Large intestine (tissue), 3 donors: ENCODE data around the gene RPH3AL. TPM values are rescaled to one million over a fixed set of nuclear protein-coding genes. Genes with fewer than 3 reads are reported as not detected.

Source experiments
- DNase-seq, 2 donors: peaks; one replicate each; pipeline versions ENCODE4 v3.0.0 to v3.0.0-alpha.2; 2013
- H3K27ac ChIP-seq: one replicate; pipeline ENCODE4 v1.5.1; 2013; ENCODE audit warnings: low read length
- H3K27me3 ChIP-seq: 2 replicates; pipeline ENCODE4 v1.6.1; 2013; ENCODE audit warnings: low read length; ENCODE audit not compliant: control insufficient read depth, insufficient read depth
- H3K36me3 ChIP-seq: 2 replicates; pipeline ENCODE4 v1.6.1; 2013; ENCODE audit warnings: low read length; ENCODE audit not compliant: control insufficient read depth, insufficient read depth
- H3K4me1 ChIP-seq: one replicate; pipeline ENCODE4 v1.6.1; 2013; ENCODE audit warnings: low read length; ENCODE audit not compliant: control insufficient read depth, insufficient read depth
- H3K4me3 ChIP-seq: one replicate; pipeline ENCODE4 v1.5.1; 2013; ENCODE audit warnings: low read length
- H3K9me3 ChIP-seq: one replicate; pipeline ENCODE4 v1.6.1; 2013; ENCODE audit warnings: mild to moderate bottlenecking, low read depth, low read length, moderate library complexity; ENCODE audit not compliant: control insufficient read depth
- WGBS: methylation state at CpG from one replicate; pipeline ENCODE4 v1.1.5; 2013; ENCODE audit warnings: low lambda C conversion rate; ENCODE audit not compliant: insufficient coverage; 5-methylcytosine and 5-hydroxymethylcytosine counted together
- polyA plus RNA-seq: library from polyadenylated mRNA; unstranded; fragments of 120-200 nt; gene quantifications from one replicate; pipeline ENCODE4 v1.2.1, GENCODE V29; 2013

RPH3AL gene
- polyA plus RNA-seq, 1 donor, result 8.2 TPM

DNA sequence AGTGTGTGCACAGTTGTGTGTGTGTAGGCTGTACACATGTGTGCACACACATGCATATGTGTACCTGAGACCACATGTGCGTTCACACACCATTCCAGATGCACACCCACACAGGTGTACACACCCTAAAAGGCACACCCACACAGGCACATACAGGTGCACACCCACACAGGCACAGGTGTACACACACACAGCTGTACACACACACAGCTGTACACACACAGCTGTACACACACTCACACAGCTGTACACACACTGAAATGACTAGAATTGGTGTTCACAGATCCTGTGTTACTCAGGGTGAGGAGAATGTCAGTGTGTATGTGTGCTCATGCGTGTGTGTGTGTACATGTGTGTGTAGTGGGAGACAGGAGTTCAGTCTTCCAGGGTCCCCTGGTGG is 155.3 kb downstream of the RPH3AL start:
- Histone ChIP-seq H3K4me1 (peaks cover 8% of the 10 kb centered on the region), H3K36me3 (no peaks in the 10 kb centered on the region), H3K27ac (no peak overlapping the region), H3K27me3 (peaks cover 17% of the 10 kb centered on the region), H3K4me3 (no peak overlapping the region), H3K9me3 (peaks cover 4% of the 10 kb centered on the region)
- no CpG with 5 or more reads among the region's 2 CpGs for WGBS
- no peak for DNase-seq

DNA sequence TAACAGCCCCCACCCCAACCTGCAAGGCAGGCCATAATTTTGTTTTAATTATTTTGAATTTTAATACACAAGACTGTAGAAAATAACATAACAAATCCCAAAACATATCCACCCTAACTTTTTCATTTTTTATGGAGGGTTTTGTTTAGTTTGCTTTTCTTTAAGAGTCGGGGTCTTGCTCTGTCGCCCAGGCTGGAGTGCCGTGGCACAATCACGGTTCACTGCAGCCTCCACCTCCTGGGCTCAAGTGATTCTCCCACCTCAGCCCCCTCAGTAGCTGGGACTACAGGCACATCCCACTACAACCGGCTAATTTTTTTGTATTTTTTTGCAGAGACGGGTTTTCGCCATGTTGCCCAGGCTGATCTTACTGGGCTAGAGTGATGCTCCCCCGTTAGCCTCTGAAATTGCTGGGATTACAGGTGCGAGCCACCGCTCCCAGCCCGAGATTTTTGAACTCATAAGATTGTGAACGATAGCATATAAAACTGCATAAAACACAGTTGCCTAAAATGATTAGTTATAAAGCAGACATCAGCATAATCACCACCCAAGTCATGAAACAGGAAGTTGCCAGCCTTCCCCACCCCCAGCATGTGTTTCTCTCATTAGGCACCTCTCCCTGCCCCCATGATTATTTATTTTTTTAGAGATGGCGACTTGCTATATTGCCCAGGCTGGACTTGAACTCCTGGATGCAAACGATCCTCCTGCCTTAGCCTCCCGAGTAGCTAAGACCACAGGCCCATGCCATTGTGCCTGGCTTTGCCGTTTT is 157.6 kb downstream of the RPH3AL start:
- Histone ChIP-seq H3K36me3 (no peaks in the 10 kb centered on the region), H3K4me3 (no peak overlapping the region), H3K4me1 (peaks cover 8% of the 10 kb centered on the region), H3K9me3 (peaks cover 4% of the 10 kb centered on the region), H3K27ac (no peak overlapping the region), H3K27me3 (peaks cover 9% of the 10 kb centered on the region)
- no CpG with 5 or more reads among the region's 16 CpGs for WGBS
- no peak for DNase-seq

DNA sequence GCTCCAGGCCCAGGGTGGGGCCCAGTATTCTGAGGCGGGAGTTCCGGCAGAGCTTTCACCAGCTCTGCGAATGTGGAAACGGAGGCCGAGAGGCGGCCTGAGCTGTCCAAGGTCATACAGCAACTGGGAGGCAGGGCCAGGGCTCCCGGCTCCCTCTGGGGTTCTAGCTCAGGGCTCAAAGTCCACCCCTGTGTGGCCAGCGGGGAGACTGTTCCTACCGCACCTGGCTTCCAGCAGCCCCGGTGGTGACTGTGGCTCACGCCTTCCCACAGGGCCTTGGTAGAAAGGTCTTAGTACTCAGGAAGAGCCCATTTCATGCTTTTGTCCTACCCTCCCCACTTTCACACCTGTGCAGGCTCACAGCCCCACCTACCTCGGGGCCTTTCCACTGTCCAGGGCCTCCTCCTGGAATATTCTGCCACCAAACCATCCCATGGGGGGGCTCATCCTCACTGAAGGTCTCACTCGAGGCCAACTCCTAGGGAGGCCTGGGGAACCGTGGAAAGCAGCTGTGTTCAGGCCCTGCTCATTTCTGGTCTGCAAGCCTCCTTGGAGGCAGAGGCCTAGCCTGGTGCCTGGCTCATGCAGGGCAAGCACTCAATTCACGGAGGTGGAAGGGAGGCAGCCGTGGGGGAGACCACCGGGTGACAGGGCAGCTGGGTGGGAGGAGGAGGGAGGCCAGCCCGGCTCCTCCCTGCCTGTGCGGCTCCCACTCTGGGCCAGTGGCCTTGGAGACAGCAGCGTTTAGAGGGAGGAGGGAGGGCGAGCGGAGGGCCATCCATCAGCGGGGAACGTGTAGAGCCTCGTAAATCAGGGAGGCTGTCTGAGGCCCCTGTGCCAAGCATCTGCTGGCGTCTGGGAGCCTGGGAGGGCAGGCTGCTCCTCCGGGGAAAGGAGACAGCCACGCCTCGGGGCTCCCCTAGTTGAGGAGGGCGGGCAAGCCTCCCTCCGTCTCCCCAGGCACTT is 158.5 kb downstream of the RPH3AL start:
- no CpG with 5 or more reads among the region's 31 CpGs for WGBS

DNA sequence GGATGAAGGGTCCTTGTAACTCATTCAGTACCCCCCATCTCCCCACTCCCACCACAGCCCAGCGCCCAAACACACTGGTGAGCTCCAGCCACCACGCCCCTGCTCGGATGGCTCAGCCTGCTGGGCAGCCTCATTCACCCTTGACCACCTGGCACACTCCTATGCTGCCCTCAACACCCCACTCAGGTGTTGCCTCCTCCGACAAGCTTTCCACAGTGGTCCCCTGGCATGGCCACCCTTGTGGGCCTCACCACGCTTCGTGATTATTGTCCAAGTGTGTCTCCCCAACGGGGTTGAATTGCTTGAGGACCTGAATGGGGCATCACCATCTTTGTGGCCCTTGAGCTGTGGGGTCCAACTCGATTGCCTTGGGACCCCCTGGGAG is 159.2 kb downstream of the RPH3AL start:
- no peak for DNase-seq
- WGBS, result 92% methylated on average over 2 of the region's 8 CpGs
- Histone ChIP-seq H3K4me3 (no peak overlapping the region), H3K9me3 (peaks cover 4% of the 10 kb centered on the region), H3K27ac (no peak overlapping the region), H3K4me1 (peaks cover 8% of the 10 kb centered on the region), H3K36me3 (no peaks in the 10 kb centered on the region), H3K27me3 (peaks cover 3% of the 10 kb centered on the region)

More for the DNA sequence above, 158.5 kb downstream of the RPH3AL start:
- H3K4me3 ChIP-seq, result no peak overlapping the region
- H3K9me3 ChIP-seq, result peaks cover 4% of the 10 kb centered on the region
- DNase-seq, result peak in 1 of 2 donors; percentile 25
- H3K27me3 ChIP-seq, result peaks cover 4% of the 10 kb centered on the region
- H3K36me3 ChIP-seq, result no peaks in the 10 kb centered on the region
- H3K27ac ChIP-seq, result no peak overlapping the region
- H3K4me1 ChIP-seq, result peaks cover 8% of the 10 kb centered on the region

DNA sequence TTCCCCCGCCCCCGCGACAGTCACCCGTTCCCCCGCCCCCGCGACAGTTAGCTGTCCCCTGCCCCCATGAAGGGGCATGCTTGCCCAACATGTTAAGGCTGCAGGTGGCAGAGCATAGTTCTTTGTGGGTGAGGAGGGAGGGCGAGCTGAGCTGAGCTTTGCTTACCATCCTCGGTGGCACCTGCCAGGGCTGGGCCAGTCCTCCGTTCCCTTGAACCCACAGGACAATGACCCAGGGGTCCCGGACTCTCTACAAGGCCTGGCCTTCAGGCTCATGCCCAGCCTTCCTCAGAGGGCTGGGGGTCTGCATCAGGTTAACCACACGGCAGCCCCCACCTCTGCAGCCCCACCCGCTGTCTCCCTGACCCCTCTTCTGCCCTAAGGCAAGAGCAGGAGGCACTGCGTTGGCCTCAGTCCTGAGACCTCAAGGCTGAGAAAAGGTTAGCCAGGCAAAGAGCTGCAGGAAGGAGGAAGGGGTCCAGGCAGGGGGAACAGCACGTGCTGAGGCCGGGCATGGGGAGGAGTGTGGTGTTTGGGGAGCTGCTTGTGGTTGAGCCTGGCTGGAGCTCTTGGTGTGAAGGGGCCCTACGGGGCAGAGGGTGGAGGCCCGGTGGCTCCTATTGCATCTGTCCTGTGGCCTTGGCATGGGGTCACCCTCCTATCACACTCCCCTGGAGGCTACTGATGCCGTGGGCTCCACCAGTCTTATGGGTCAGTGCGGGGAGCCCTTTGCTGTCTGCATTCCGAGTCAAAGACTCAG is 159.8 kb downstream of the RPH3AL start:
- Histone ChIP-seq H3K9me3 (no peaks in the 10 kb centered on the region), H3K27ac (no peak overlapping the region), H3K4me3 (no peak overlapping the region), H3K36me3 (no peaks in the 10 kb centered on the region), H3K4me1 (peaks cover 8% of the 10 kb centered on the region), H3K27me3 (peaks cover 3% of the 10 kb centered on the region)
- 60% methylated on average over 1 of the region's 21 CpGs for WGBS
- no peak for DNase-seq

DNA sequence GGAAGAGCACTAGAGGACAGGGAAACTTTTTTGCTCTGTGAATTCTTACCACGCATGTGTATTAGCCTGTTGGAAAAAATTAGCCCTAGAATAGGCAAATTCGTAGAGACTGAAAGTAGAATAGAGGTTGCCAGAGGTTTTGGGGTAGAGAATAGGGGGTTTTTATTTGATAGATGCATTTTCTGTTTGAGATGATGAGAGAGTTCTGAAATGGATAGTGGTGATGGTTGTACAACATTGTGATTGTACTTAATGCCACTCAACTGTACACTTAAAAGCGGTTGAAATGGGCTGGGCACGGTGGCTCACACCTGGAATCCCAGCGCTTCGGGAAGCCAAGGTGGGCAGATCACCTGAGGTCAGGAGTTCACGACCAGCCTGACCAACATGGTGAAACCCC is 163.2 kb downstream of the RPH3AL start:
- WGBS, result 80% methylated on average over 1 of the region's 7 CpGs
- no peaks in the 10 kb centered on the region for H3K36me3 ChIP-seq
- H3K9me3 ChIP-seq, result no peaks in the 10 kb centered on the region
- no peak for DNase-seq
- no peak overlapping the region for H3K4me3 ChIP-seq
- peaks cover 8% of the 10 kb centered on the region for H3K4me1 ChIP-seq
- H3K27ac ChIP-seq, result no peak overlapping the region
- peaks cover 27% of the 10 kb centered on the region for H3K27me3 ChIP-seq

DNA sequence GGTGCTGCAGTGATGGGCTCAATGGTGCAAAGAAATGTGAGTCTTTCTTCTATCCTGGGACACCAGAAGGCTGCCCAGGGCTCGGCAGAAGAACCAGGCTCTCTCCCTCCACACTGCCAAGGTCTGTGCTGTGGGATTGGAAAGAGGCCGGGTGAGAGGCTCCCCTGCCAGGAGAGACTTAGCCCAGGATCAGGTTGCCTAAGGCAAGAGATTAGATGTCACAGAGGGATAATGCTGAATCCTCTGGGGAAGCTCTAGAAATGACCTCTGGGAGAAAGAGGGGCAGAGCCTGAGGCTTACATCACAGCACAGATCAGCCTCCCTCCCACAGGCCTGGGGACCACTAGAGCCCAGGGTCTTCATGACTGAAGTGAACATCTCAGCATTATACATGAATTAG is 165.5 kb downstream of the RPH3AL start:
- Histone ChIP-seq H3K4me1 (no peaks in the 10 kb centered on the region), H3K27ac (no peak overlapping the region), H3K36me3 (no peaks in the 10 kb centered on the region), H3K27me3 (peaks cover 50% of the 10 kb centered on the region), H3K9me3 (no peaks in the 10 kb centered on the region), H3K4me3 (no peak overlapping the region)
- DNase-seq, result no peak
- WGBS, result no CpG with 5 or more reads among the region's 2 CpGs

DNA sequence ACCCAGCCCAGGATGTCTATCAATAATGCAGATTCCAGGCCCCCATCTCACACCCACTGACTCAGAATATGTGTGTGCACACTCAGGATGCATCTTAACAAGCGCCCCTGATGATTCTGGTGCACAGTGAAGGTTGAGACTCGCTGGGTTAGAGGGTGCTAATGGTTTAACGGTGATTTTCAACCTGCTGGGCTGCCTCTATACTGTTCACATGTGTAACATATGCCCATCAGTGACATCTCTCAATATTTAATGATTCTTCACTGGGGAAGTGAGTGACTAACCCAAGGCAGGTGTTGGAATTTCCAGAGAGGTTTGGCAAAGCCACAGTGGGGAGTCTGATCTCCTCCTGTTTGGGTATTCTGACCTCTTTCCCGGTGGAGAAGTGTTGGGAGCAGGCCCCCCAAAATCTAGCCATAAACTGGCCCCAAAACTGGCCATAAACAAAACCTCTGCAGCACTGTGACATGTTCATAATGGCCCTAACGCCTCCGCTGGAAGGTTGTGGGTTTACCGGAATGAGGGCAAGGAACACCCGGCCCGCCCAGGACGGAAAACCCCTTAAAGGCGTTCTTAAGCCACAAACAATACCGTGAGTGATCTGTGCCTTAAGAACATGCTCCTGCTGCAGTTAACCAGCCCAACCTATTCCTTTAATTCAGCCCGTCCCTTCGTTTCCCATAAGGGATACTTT is 167.0 kb downstream of the RPH3AL start:
- no CpG with 5 or more reads among the region's 14 CpGs for WGBS
- Histone ChIP-seq H3K27me3 (peaks cover 55% of the 10 kb centered on the region), H3K27ac (no peak overlapping the region), H3K9me3 (no peaks in the 10 kb centered on the region), H3K4me1 (no peaks in the 10 kb centered on the region), H3K36me3 (no peaks in the 10 kb centered on the region), H3K4me3 (no peak overlapping the region)
- DNase-seq, result no peak

DNA sequence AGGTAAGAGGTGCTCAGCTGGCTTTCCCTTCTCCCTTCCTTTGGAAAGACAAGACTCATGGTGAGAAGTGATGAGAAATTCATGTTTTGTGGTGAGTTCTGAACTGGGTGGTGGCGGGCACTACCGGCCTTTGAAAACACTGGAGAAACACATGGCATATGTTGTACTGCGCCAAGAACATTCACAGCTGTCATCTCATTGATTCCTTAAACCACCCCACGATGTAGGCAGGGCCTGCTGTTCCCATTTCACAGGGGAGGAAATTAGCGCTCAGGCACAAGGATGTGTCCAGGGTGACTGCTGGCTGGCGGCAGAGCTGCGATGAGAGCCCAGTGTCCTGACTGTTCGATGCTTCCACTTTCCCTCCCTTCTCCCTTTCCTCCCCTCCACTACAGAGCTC is 169.6 kb downstream of the RPH3AL start:
- Histone ChIP-seq H3K4me1 (no peaks in the 10 kb centered on the region), H3K36me3 (no peaks in the 10 kb centered on the region), H3K27ac (no peak overlapping the region), H3K9me3 (no peaks in the 10 kb centered on the region), H3K4me3 (no peak overlapping the region), H3K27me3 (peaks cover 75% of the 10 kb centered on the region)
- no peak for DNase-seq
- WGBS, result no CpG with 5 or more reads among the region's 8 CpGs
